GM18909 (cell line): ENCODE results near the gene DSCAML1.
"Not testable (repeated sequence)": the region's sequence is repeated elsewhere in the genome, so short reads cannot be mapped to it uniquely, and the experiment has no call there.

Experiments
- ATAC-seq: cut with Tn5 transposase; IDR thresholded peaks from one replicate; pipeline ENCODE4 v1.9.1; 2021; ENCODE audit warnings: mild to moderate bottlenecking; ENCODE audit not compliant: unreplicated experiment, poor library complexity

Gene DSCAML1

GRCh38 chr11:117766576-117766975 is 30.4 kb downstream of the DSCAML1 start:
- ATAC-seq, result no peak

DNA sequence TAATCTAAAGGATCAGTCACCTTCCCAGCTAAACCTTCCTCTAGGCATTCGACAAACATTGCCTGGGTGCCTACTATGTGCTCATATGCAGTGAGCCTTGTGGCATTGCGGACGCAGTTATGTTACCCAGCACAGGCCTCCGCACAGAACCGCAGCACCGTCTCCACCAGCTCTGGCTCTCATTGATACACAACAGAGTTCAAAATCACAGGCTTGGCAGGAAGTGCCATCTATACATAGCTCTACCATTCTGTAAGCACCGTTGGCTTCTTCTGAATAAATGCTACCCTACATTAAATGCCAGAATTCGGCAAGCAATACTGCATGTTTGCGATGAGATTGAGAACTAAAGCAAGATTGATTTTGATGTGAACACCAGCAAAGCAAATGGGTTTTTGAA is 31.0 kb downstream of the DSCAML1 start:
- no peak for ATAC-seq

DNA sequence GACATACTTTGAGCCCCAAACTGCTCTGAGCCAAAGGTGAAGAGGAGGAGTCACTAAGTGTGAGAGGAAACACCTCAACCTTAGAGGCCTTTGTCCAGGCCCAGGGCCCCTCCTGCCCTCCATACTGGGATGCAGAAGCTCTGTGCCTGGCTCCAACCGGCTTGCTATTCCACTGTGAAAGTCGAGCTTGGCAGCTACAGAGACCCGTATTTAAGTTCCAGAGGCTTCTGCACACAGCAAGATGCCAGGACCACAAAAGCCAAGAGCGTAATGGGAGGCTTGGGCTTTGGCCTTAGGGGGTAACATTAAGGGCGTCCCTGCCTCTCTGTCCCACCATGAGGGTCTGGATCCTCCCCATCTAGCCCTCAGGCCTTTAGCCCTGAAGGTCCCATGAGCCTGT is 31.9 kb downstream of the DSCAML1 start:
- ATAC-seq, result no peak

- not testable (repeated sequence) for ATAC-seq
These were observed 33.6 kb downstream of the DSCAML1 start for GRCh38 chr11:117763465-117763864.

GRCh38 chr11:117761993-117762392 is 35.0 kb downstream of the DSCAML1 start:
- ATAC-seq, result no peak

DNA sequence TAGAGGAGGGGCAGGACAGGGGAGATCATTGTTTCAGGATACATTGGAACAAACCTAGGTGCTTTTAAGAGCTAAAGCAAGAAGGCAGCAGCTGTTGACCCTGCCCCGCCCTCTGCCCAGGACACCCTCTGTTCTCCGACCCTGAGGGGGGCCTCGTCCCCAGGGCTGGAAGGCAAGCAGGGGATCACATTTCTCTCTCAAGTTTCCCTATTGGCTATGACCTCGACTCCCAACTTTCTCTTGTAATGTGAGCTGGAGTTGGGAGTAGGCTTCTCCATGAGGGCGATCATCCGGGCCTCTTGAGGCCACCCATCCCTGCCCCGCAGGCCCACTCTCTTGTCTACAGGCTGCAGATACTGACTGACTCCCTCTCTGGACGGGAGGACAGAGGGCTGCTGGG is 37.7 kb downstream of the DSCAML1 start:
- no peak for ATAC-seq

DNA sequence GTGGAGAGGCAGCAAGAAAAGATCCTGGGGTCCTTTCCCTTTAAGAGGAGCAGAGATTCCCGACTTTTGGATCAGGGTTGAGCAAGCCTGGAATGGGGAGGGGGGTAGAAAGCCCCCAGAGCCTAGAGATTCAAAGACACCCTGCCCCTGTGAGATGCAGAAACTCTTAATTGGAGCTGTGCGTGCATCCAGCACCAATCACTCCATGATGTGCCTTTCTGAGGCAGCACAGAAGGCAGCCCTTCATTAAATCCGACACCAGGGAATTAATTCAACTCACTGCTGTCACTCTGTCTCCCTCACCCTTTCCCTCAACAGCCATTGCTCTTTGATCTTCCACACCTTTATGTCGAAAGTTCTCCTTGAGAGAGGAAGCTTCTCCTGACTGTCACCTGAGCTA is 43.0 kb downstream of the DSCAML1 start:
- no peak for ATAC-seq

GRCh38 chr11:117752721-117753237 is 44.2 kb downstream of the DSCAML1 start:
- no peak for ATAC-seq

DNA sequence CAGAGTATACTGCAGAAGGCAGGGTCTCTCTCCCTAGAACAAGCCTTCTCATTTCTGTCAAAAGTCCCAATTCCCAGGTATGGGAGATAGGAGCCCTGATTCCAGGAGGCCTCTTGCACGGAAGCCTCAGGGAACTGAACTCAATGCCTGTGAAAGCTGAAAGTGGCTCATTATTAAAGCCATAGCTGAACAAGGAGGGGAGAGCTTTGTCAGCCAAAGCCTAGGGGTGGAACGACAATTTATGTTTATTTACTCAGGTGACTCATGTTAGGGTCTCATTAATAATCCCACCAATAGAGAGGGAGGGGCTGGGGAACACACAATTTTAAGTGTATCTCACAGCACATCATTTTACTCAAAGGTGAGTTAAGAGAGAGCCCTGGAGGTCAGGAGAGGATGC is 44.9 kb downstream of the DSCAML1 start:
- ATAC-seq, result no peak

- no peak for ATAC-seq
These were observed 45.9 kb downstream of the DSCAML1 start for GRCh38 chr11:117750916-117751662.

GRCh38 chr11:117750357-117750756 is 46.7 kb downstream of the DSCAML1 start:
- ATAC-seq, result no peak

GRCh38 chr11:117749541-117749910 is 47.5 kb downstream of the DSCAML1 start:
- no peak for ATAC-seq

DNA sequence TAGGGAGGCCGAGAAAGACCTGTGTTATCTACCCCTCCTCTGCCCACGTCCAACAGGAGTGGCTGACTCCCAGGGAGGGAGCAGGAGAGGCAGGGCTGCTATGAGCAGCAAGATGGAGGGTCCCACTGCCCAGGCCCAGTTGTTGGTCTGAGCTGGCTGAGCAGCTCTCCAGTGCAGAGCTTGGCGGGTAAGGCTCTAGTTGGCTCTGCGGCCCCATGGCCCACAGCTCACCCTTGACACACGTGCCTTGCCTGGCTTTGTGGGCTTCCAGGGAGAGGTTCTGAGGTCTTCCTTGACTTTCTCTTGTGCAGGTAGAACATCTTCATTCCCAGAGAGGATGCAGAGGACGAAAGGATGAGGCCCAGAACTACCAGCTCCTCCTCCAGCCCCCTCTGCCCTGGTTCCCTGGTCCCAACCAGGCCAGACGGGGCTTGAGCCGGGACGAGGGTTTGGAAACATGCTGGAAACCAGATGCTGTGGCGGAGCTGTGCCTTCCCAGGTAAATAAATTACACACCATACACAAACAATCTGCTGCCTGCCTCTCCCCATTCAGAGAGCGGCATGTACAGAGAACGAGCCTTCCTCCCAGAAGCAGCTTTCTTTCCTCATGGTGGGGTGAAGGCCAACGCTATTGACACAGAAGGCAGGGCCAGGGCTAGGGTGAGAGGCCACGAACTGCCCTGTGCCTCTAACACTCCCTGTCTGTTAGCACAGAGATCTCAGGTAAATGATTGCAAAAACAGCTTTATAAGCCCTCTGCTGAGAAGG is 48.1 kb downstream of the DSCAML1 start:
- no peak for ATAC-seq

- no peak for ATAC-seq
These were observed 49.1 kb downstream of the DSCAML1 start for GRCh38 chr11:117747892-117748291.

GRCh38 chr11:117745346-117745745 is 51.7 kb downstream of the DSCAML1 start:
- no peak for ATAC-seq

DNA sequence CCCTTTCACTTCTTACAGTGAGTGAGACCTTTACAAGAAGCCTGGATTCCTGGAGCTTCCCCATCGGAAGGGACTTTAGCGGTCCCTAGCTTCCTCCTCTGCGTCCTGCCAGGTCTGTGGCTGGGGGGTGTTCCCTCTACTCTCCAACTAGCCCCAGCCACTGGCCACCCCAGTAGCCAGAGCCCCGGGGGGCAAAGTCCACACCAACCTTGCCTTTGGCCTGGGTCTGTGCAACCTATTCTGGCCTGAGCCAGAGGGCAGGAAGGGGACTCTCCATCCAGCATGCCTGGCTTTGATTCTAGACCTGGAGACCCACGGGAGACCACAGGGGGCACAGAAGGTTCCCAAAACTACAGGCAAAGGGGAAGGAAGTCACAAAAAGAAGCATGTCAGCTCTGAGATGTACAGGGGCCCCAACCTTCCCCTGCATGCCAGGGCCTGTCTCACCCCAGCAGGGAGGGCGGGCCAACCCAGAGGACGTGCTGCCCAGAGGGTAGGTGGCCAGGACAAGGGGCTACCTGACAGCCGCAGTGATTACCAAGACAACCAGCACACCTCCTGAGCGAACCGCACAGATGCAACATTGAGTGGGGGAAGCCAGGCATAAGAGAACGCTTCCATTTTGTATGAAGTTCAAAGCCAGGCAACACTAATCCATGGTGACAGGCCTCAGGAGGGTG is 52.4 kb downstream of the DSCAML1 start:
- no peak for ATAC-seq

- ATAC-seq, result no peak
These were observed 53.7 kb downstream of the DSCAML1 start for GRCh38 chr11:117743121-117743815.

DNA sequence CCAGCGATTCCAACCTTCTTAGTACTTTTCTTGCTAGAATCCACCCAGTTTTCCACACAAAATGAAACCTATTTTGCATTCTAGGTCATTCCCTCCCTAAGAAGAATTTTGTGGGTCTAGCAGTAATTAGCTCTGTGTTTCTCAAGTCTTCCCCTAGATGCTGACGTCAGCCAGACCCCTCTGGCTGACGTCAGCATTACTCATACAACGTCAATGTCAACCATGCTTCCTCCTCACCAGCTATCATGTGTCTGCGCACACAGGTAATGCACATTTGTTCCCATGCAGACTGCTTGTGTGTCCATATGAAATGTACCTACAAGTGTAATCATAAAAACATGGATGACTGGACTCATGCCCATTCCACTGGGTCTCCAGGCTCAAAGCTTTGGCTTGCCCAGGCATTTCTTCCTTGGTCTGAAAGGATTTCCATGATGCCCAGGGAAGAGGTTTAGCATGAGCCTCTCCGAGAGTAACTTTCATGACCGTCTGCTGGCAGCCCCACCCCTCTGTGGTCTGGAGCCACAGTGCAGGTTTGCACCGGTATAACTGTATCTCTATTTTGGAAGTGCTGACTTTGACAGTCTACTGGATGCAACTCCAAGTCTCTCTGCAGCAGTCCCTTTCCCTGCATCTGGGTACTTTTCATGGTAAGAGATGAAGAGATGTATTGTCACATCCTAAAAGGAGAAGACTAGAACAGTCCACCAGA is 58.6 kb downstream of the DSCAML1 start:
- ATAC-seq, result no peak

DNA sequence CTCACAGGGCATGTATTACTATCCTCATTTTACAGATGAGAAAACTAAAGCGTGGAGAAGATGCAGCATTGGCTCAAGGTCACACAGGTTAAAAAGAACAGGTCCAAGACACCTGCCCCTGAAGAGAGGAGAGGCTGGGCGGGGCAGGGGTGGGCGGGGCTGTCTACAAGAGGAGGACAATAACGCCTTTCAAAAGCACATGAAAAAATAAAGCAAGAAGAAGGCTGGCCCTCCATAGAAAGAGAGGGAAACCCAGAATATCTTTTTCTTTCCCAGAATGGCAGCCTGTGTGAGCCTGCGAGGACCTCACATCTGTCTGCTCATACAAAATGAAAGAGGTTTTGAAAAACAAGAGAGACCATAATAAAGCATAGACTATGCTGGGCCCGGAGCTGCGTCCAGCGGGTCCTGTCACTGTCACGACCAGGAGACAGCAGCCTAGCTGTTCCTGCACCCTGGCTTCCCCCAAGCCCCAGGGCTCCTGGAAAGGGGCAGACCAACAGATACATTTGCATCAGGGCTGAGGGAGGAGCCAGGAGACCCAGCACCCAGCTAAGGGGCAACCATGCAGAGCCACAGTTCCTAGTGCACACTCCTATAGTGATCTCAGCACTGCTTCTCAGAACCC is 61.6 kb downstream of the DSCAML1 start:
- ATAC-seq, result no peak
